Uterus (tissue), 4 donors: ENCODE results near the gene DGLUCY. TPM values are rescaled to one million over a fixed set of nuclear protein-coding genes. Genes with fewer than 3 reads are reported as not detected.

Experiments used
- DNase-seq, 2 donors: peaks; one replicate each; pipeline ENCODE4 v3.0.0-alpha.2; 2019 to 2020
- H3K27ac ChIP-seq, 2 donors: fragments of 200-600 bp; sonication (generic); 1 replicate in 1 of 2; 2 replicates in 1 of 2; pipeline ENCODE4 v1.5.1; 2016 to 2018
- H3K27me3 ChIP-seq, 2 donors: fragments of 200-600 bp; sonication (generic); one replicate each; pipeline ENCODE4 v1.5.1; 2018 to 2019; ENCODE audit warnings: control low read depth in 1 of 2
- H3K36me3 ChIP-seq, 2 donors: fragments of 200-600 bp; sonication (generic); one replicate each; pipeline ENCODE4 v1.5.1; 2019; ENCODE audit warnings: control low read depth in 1 of 2
- H3K4me1 ChIP-seq, 2 donors: fragments of 200-600 bp; sonication (generic); one replicate each; pipeline ENCODE4 v1.5.1; 2018 to 2019; ENCODE audit warnings: control low read depth in 1 of 2
- H3K4me3 ChIP-seq, 2 donors: fragments of 200-600 bp; sonication (generic); 1 replicate in 1 of 2; 2 replicates in 1 of 2; pipeline ENCODE4 v1.5.1; 2018 to 2019; ENCODE audit warnings: mild to moderate bottlenecking in 1 of 2
- H3K9me3 ChIP-seq, 2 donors: fragments of 200-600 bp; sonication (generic); one replicate each; pipeline ENCODE4 v1.5.1; 2019; ENCODE audit warnings: control low read depth in 1 of 2
- POLR2A ChIP-seq, 2 donors: fragments of 450-650 bp; IDR thresholded peaks; one replicate each; pipeline ENCODE4 v1.6.1; 2016; ENCODE audit warnings: antibody characterized with exemption in 2 of 2, mild to moderate bottlenecking in 1 of 2, moderate library complexity in 1 of 2
- intact Hi-C: fragments of 100-400 bp; cut with DNase I; formaldehyde crosslinking; loops from one replicate; pipeline ENCODE4 v1.15.1; 2023; ENCODE audit warnings: low total_unique reads
- total RNA-seq, 4 donors: library from RNA; depleted of rRNA in 3 of 4; stranded (reverse); fragments of >200 nt in 3 of 4; gene quantifications; one replicate each; pipeline versions ENCODE4 v1.1.0 to v1.2.4, GENCODE V29; 2014 to 2023
- TF ChIP-seq, protein P1 (sequence below), 4 experiments: fragments of 200-600 bp in 2 of 4; fragments of 450-650 bp in 2 of 4; sonication (generic) in 2 of 4; IDR thresholded peaks; one replicate each; pipeline ENCODE4 v1.5.1; 2016 to 2019; ENCODE audit warnings: antibody characterized with exemption in 4 of 4, mild to moderate bottlenecking in 2 of 4, moderate library complexity in 1 of 4
- donor health status: DM: yes; HTN: yes; CAD: no.

DGLUCY gene
- total RNA-seq, 4 donors from 2014 or later = 14.7 to 81.5 (median 61.6) TPM

DNA sequence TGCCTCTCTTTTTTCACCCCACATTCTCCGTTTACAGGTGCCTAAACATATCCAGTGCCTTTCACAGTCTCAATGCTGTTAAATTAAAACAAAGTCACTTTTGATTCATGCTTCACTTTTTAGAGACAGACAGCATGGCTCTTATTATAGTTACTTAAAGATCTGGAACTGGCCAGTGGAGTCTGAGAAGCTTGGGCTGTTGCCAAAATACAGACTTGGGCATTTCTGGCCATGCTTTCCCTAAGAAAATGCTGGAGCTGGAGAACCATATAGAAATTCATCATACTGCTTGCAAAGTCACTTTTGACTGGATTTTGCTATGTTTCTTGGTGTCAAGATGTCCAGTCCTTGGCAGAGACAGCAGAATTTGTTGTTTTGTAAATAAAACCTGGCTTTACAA lies 142.8 kb downstream of the DGLUCY start:
- TF ChIP-seq, protein P1, sequence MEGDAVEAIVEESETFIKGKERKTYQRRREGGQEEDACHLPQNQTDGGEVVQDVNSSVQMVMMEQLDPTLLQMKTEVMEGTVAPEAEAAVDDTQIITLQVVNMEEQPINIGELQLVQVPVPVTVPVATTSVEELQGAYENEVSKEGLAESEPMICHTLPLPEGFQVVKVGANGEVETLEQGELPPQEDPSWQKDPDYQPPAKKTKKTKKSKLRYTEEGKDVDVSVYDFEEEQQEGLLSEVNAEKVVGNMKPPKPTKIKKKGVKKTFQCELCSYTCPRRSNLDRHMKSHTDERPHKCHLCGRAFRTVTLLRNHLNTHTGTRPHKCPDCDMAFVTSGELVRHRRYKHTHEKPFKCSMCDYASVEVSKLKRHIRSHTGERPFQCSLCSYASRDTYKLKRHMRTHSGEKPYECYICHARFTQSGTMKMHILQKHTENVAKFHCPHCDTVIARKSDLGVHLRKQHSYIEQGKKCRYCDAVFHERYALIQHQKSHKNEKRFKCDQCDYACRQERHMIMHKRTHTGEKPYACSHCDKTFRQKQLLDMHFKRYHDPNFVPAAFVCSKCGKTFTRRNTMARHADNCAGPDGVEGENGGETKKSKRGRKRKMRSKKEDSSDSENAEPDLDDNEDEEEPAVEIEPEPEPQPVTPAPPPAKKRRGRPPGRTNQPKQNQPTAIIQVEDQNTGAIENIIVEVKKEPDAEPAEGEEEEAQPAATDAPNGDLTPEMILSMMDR (IDR thresholded peaks at IDR 0.05) = no peak
- TF ChIP-seq POLR2A (IDR thresholded peaks at IDR 0.05) = no peak
- no peak for DNase-seq
- no peaks in the 10 kb centered on the region for H3K36me3 ChIP-seq
- H3K27ac ChIP-seq = no peak overlapping the region
- H3K4me3 ChIP-seq = no peak overlapping the region
- H3K27me3 ChIP-seq = no peaks in the 10 kb centered on the region
- no peaks in the 10 kb centered on the region for H3K9me3 ChIP-seq
- intact Hi-C loops = no loop called here
- H3K4me1 ChIP-seq = peaks cover 0 to 12% of the 10 kb centered on the region in 2 donors

- TF ChIP-seq, protein P1 (IDR thresholded peaks at IDR 0.05) = no peak
- TF ChIP-seq POLR2A (IDR thresholded peaks at IDR 0.05) = no peak
- Histone ChIP-seq H3K36me3 (no peaks in the 10 kb centered on the region), H3K4me3 (no peak overlapping the region), H3K27ac (peak overlapping the region in 1 of 2 donors; percentile 35), H3K9me3 (no peaks in the 10 kb centered on the region), H3K27me3 (no peaks in the 10 kb centered on the region), H3K4me1 (peaks cover 0 to 12% of the 10 kb centered on the region in 2 donors)
- DNase-seq = no peak
- intact Hi-C loops = no loop called here
Observed at GRCh38 chr14:91257328-91258010, 143.6 kb downstream of the DGLUCY start.

GRCh38 chr14:91258011-91258618 lies 144.2 kb downstream of the DGLUCY start:
- Histone ChIP-seq H3K4me3 (no peak overlapping the region), H3K9me3 (no peaks in the 10 kb centered on the region), H3K27ac (peak overlapping the region in 1 of 2 donors; percentile 35), H3K36me3 (no peaks in the 10 kb centered on the region), H3K27me3 (no peaks in the 10 kb centered on the region), H3K4me1 (peaks cover 0 to 7% of the 10 kb centered on the region in 2 donors)
- DNase-seq = peak; percentile 43 to 56
- TF ChIP-seq POLR2A (IDR thresholded peaks at IDR 0.05) = no peak
- TF ChIP-seq, protein P1 (IDR thresholded peaks at IDR 0.05) = no peak
- intact Hi-C loops = no loop called here

- intact Hi-C loops = no loop called here
- Histone ChIP-seq H3K27me3 (no peaks in the 10 kb centered on the region), H3K9me3 (no peaks in the 10 kb centered on the region), H3K27ac (no peak overlapping the region), H3K36me3 (no peaks in the 10 kb centered on the region), H3K4me1 (peaks cover 0 to 2% of the 10 kb centered on the region in 2 donors), H3K4me3 (no peak overlapping the region)
- no peak for DNase-seq
- TF ChIP-seq POLR2A (IDR thresholded peaks at IDR 0.05) = no peak
- TF ChIP-seq, protein P1 (IDR thresholded peaks at IDR 0.05) = no peak
Observed at GRCh38 chr14:91258876-91259275, 145.0 kb downstream of the DGLUCY start.

GRCh38 chr14:91261115-91261514 lies 147.2 kb downstream of the DGLUCY start:
- H3K27ac ChIP-seq = no peak overlapping the region
- no peaks in the 10 kb centered on the region for H3K4me1 ChIP-seq
- TF ChIP-seq, protein P1 (IDR thresholded peaks at IDR 0.05) = no peak
- no peak for TF ChIP-seq POLR2A (IDR thresholded peaks at IDR 0.05)
- DNase-seq = no peak
- no peaks in the 10 kb centered on the region for H3K27me3 ChIP-seq
- intact Hi-C loops = no loop called here
- H3K9me3 ChIP-seq = no peaks in the 10 kb centered on the region
- H3K4me3 ChIP-seq = no peak overlapping the region
- H3K36me3 ChIP-seq = no peaks in the 10 kb centered on the region
